ENCODE data around the gene HDAC8.
A peak's percentile ranks its signal among the peaks of the same experiment; 100 is the strongest.

HDAC8 gene

DNA sequence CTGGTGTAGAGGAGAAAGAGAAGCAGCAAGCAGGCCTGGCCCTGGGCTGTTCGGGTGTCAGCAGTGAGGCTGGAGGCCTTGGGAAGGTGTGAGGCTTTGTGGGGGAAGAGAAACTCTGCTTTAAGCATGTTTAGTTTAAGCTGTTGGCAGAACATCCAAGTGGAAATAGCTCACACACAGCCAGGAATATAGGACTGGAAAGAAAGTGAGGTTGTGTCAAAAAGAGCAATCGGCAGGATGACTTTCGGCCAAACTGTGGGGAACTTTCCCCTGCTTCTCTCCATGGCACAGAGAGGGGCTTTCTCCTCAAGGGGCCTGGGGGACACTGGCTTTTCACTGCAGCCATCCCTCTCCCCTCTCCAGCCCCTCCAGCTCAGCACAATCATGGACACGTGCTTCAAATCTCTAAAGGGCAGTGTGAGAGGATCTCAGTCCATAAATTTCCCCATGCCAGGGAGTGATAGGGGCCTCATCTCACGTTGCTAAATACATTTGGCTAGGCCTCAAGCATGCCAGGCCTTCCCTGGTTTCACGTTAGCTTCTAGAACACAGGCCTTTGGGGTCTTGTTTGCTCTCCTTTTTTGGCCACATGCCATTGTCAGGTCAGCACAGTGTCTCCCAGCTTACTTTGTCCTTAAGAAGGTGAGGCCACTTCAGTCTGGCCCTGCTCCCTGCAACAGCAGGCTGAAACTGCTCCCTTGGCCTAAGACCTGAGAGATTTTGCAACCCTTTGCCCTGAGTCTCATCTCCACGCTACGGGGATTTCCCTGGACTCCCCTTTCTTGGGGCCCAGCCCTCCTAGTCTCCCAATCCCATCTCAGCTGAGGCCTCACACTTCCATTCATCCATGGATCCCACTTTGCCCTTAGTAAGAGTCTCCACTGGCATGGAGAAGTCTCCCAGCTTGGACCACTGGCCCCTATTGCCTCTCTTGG, 258.7 kb downstream of the HDAC8 start:
- TF ChIP-seq, protein P1, sequence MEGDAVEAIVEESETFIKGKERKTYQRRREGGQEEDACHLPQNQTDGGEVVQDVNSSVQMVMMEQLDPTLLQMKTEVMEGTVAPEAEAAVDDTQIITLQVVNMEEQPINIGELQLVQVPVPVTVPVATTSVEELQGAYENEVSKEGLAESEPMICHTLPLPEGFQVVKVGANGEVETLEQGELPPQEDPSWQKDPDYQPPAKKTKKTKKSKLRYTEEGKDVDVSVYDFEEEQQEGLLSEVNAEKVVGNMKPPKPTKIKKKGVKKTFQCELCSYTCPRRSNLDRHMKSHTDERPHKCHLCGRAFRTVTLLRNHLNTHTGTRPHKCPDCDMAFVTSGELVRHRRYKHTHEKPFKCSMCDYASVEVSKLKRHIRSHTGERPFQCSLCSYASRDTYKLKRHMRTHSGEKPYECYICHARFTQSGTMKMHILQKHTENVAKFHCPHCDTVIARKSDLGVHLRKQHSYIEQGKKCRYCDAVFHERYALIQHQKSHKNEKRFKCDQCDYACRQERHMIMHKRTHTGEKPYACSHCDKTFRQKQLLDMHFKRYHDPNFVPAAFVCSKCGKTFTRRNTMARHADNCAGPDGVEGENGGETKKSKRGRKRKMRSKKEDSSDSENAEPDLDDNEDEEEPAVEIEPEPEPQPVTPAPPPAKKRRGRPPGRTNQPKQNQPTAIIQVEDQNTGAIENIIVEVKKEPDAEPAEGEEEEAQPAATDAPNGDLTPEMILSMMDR (IDR thresholded peaks at IDR 0.05; ENCODE audit: low read length, missing control alignments) = no peak

DNA sequence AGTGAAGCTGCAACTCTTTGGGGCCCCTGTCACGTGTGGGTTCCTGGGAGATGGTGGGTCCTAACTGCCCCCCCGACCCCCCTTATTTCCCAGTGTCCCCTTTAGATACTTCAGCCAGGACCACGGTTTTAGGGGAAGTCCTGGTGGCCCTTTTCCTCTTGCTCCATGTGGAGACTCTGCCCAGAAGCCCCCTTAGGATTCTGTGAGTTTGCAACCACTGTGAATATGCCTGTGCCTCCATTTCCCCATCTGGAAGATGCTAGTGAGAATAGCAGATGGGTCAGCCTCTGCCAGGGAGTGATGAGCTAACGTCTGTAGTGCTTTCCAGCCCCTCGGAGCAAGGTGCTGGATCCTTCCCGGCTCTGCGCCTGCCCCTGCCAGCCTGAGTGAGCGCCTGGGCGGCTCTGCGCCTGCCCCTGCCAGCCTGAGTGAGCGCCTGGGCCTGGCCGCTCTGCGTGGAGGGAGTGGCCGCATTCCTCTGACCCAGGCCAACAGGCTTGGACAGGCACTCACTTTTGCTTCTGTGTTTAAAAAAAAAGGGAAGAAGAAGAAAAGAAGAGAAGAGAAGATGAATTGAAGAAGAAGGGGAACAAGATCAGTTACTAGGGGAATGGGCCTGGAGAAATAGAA, 260.2 kb downstream of the HDAC8 start:
- TF ChIP-seq, protein P1 (IDR thresholded peaks at IDR 0.05; ENCODE audit: low read length, missing control alignments) = no peak
- DNase-seq (ENCODE audit: low read depth) = no peak
- no peak overlapping the region for H3K4me3 ChIP-seq (replicated peaks; ENCODE audit: low read depth, low read length)

More for the DNA sequence above, 258.7 kb downstream of the HDAC8 start:
- no peak for DNase-seq (ENCODE audit: low read depth)
- H3K4me3 ChIP-seq (replicated peaks; ENCODE audit: low read depth, low read length) = no peak overlapping the region

DNA sequence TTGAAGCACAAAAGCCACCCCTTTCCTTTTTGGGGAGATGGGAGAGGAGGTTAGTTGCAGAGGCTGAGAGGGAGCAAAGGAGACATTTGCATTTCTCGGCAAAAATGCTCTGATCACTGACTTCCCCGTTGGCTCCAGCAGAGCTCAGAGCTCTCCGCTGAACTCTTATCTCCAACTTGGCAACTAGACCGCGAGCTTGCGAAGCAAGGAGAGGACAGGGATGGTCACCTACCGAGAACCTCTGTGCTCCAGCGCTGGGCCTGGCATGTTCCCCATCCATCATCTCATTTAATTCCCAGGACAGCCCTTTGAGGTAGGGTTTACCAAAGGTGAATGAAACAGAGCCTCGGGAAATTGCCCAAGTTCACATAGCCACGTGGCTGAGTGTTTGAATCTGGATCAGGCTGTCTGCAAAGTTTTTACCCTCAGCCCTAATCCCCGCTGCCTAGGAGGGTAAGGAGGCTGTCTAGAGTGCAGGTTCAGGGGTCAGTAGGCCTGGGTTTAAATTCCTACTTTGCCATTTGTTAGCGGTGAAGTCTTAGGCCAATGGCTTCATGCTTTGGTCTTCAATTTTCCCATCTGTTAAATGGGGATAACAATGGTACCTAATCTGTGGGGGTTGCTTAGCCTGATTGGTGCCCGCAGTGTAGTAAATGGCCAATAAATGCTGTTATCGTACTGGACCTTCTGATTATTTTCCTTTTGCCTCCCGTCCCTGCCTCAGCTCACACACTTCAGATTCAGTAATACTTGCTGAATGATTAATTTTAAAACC, 263.2 kb downstream of the HDAC8 start:
- TF ChIP-seq, protein P1 (IDR thresholded peaks at IDR 0.05; ENCODE audit: low read length, missing control alignments) = no peak
- H3K4me3 ChIP-seq (replicated peaks; ENCODE audit: low read depth, low read length) = peak overlapping the region; percentile 41
- DNase-seq (ENCODE audit: low read depth) = no peak

DNA sequence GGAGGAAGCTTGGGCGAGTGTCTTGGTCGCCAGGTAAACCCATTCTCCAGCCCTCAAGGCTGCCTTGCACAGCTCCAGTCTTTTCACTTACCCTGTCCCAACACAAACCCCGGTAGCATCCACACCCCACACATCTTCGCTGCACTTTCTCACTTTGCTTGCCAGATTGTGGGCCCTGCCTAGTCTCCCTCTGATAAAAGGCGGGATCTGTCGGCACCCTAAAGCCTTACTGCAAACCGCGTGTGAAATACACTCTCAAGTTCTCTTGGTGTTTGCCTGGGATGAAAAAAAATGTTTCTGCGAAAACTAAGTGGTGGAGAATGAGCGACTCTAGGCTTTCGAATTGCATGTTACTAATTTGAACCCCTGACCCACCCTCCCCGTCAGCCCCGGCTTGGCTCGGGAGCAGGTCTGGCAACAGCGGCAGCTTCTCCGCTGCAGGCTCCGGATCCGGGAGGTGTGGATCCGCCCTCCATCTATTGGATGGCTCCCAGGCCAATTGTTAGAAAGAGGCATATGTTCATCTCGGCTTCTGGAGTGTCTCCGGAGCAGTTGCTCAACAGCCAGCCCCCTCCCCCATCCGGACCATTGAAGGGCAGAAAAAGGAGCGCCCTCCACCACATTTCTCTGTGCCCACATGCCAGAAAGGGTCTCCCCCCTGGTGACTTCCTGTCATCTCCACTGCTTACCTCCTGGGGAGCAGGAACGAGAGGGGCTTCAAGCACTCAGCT, 263.9 kb downstream of the HDAC8 start:
- TF ChIP-seq, protein P1 (IDR thresholded peaks at IDR 0.05; ENCODE audit: low read length, missing control alignments) = no peak
- peak; percentile 68 for DNase-seq (ENCODE audit: low read depth)
- peak overlapping the region; percentile 41 for H3K4me3 ChIP-seq (replicated peaks; ENCODE audit: low read depth, low read length)

DNA sequence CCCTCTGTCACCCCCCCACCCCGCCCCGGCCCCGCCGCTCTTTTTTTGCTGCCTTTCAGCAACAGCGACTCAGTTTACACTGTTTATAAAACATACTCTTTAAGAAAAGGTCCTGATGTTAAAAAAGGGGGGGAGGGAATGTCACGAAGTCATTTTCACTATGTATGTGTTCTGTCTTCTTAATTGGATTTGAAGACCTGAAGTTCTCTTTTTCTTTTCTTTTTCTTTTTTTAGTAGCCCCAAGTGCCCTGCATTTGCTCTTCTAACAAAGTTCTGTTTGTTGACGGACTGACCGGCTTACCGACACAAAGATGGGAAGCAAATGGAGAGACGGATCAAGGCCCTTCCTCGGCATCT, 264.5 kb downstream of the HDAC8 start:
- TF ChIP-seq, protein P1 (IDR thresholded peaks at IDR 0.05; ENCODE audit: low read length, missing control alignments) = no peak
- no peak overlapping the region for H3K4me3 ChIP-seq (replicated peaks; ENCODE audit: low read depth, low read length)
- no peak for DNase-seq (ENCODE audit: low read depth)

DNA sequence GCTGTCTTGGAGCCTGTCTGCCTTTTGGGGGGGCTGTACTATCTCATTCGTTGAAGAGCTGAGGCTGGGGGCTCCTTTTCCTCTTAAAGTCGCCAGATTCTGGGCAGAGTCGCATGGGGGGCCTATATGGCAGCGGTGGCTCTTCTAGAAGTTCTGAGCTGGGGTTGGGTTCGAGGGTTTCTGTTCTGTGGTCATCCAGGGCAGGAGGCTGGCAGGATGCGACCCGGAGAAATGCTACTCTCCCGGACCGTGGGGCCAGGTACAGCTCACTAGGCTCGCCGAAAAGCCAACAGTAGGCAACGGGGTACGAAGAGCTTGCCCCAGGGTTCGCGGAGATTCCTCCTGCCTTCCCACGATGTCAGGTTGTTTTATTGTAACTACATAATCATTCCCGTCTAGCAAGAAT, 265.0 kb downstream of the HDAC8 start:
- no peak overlapping the region for H3K4me3 ChIP-seq (replicated peaks; ENCODE audit: low read depth, low read length)
- TF ChIP-seq, protein P1 (IDR thresholded peaks at IDR 0.05; ENCODE audit: low read length, missing control alignments) = no peak
- no peak for DNase-seq (ENCODE audit: low read depth)

Data from fibroblast of pulmonary artery (primary cell).